HepG2 (cell line): ENCODE results near the gene EPB41L5. TPM values are rescaled to one million over a fixed set of nuclear protein-coding genes. Genes with fewer than 3 reads are reported as not detected.

Source experiments
- ARID2 ChIP-seq: sonication (generic); formaldehyde crosslinking; IDR thresholded peaks from 2 replicates; pipeline ENCODE4 v1.8.1; 2022; ENCODE audit warnings: mild to moderate bottlenecking, missing genetic modification reagents, borderline replicate concordance
- E2F5 ChIP-seq: sonication (generic); formaldehyde crosslinking; conservative IDR thresholded peaks from 2 replicates; pipeline ENCODE4 v1.4.0; 2020; ENCODE audit warnings: missing genetic modification reagents
- MAF1 ChIP-seq: sonication (generic); formaldehyde crosslinking; IDR thresholded peaks from 2 replicates; pipeline ENCODE4 v1.5.0; 2020; ENCODE audit warnings: missing genetic modification reagents, borderline replicate concordance
- MED8 ChIP-seq: sonication (generic); formaldehyde crosslinking; IDR thresholded peaks from 2 replicates; pipeline ENCODE4 v1.8.1; 2023; ENCODE audit warnings: mild to moderate bottlenecking, missing genetic modification reagents; ENCODE audit not compliant: insufficient replicate concordance
- MLLT10 ChIP-seq: sonication (generic); formaldehyde crosslinking; IDR thresholded peaks from 2 replicates; pipeline ENCODE4 v1.4.0; 2020; ENCODE audit warnings: missing genetic modification reagents
- PHF5A ChIP-seq: IDR thresholded peaks from one replicate; pipeline ENCODE4 v1.6.1; 2018; ENCODE audit warnings: low read depth, missing genetic modification reagents; ENCODE audit not compliant: unreplicated experiment
- RBM39 ChIP-seq: fragments of 200-400 bp; formaldehyde crosslinking; IDR thresholded peaks from one replicate; pipeline ENCODE4 v1.6.1; 2018; ENCODE audit warnings: antibody characterized with exemption, mild to moderate bottlenecking, low read depth, low read length; ENCODE audit not compliant: poor library complexity, severe bottlenecking
- STAT5B ChIP-seq: sonication (generic); formaldehyde crosslinking; IDR thresholded peaks from 2 replicates; pipeline ENCODE4 v1.4.0; 2020; ENCODE audit warnings: missing genetic modification reagents
- TBX2 ChIP-seq: sonication (generic); formaldehyde crosslinking; IDR thresholded peaks from 2 replicates; pipeline ENCODE4 v1.5.0; 2020; ENCODE audit warnings: missing genetic modification reagents, mild to moderate bottlenecking, borderline replicate concordance
- ZFX ChIP-seq: sonication (generic); formaldehyde crosslinking; IDR thresholded peaks from 2 replicates; pipeline ENCODE4 v1.4.0; 2020; ENCODE audit warnings: mild to moderate bottlenecking, low read depth, missing genetic modification reagents, moderate library complexity
- ZNF333 ChIP-seq: sonication (generic); formaldehyde crosslinking; IDR thresholded peaks from 2 replicates; pipeline ENCODE4 v1.4.0; 2020; ENCODE audit warnings: mild to moderate bottlenecking, missing genetic modification reagents, borderline replicate concordance
- ZNF354B ChIP-seq: sonication (generic); formaldehyde crosslinking; IDR thresholded peaks from 2 replicates; pipeline ENCODE4 v1.8.0; 2022; ENCODE audit warnings: mild to moderate bottlenecking, missing genetic modification reagents
- ZNF44 ChIP-seq: sonication (generic); formaldehyde crosslinking; IDR thresholded peaks from 2 replicates; pipeline ENCODE4 v1.5.1; 2020; ENCODE audit warnings: mild to moderate bottlenecking, missing genetic modification reagents
- ZNF441 ChIP-seq: sonication (generic); formaldehyde crosslinking; IDR thresholded peaks from 2 replicates; pipeline ENCODE4 v1.7.0; 2021; ENCODE audit warnings: missing genetic modification reagents, borderline replicate concordance
- ZNF510 ChIP-seq: sonication (generic); formaldehyde crosslinking; IDR thresholded peaks from 2 replicates; pipeline ENCODE4 v1.4.0; 2020; ENCODE audit warnings: low read depth, mild to moderate bottlenecking, missing genetic modification reagents
- ZNF572 ChIP-seq: sonication (generic); formaldehyde crosslinking; IDR thresholded peaks from 2 replicates; pipeline ENCODE4 v1.5.1; 2020; ENCODE audit warnings: mild to moderate bottlenecking, missing genetic modification reagents
- ZNF580 ChIP-seq: IDR thresholded peaks from 2 replicates; pipeline ENCODE4 v1.6.1; 2016; ENCODE audit warnings: low read depth, borderline replicate concordance
- ZNF614 ChIP-seq: IDR thresholded peaks from 2 replicates; pipeline ENCODE4 v1.6.1; 2018; ENCODE audit warnings: missing biosample characterization, missing genetic modification reagents, inconsistent platforms, borderline replicate concordance
- ZNF839 ChIP-seq: sonication (generic); formaldehyde crosslinking; IDR thresholded peaks from 2 replicates; pipeline ENCODE4 v1.4.0; 2020; ENCODE audit warnings: missing genetic modification reagents, mild to moderate bottlenecking, borderline replicate concordance
- polyA plus RNA-seq, 8 experiments: library from polyadenylated mRNA; depleted of rRNA in 3 of 8; stranded (reverse) in 7 of 8; unstranded in 1 of 8; fragments of >200 nt; fragmentation: Illumina TruSeq in 4 of 8; extraction: Trizol in 4 of 8; gene quantifications; 2 replicates each; pipeline versions ENCODE4 v1.2.1 to v1.2.3, GENCODE V29; 2011 to 2016; ENCODE audit warnings: low read depth in 4 of 8, missing spikeins in 1 of 8, mixed read lengths in 1 of 8; ENCODE audit not compliant: insufficient read depth in 1 of 8
- total RNA-seq, 5 experiments: library from RNA; depleted of rRNA; stranded (reverse); fragments of >200 nt; fragmentation: Illumina TruSeq; extraction: Trizol; gene quantifications; 2 replicates each; pipeline ENCODE4 v1.2.3, GENCODE V29; 2016; ENCODE audit warnings: low read depth in 1 of 5
- TF ChIP-seq, protein P1 (sequence below): sonication (generic); formaldehyde crosslinking; conservative IDR thresholded peaks from 2 replicates; pipeline ENCODE4 v1.5.0; 2020; ENCODE audit warnings: missing genetic modification reagents
- TF ChIP-seq, protein P2 (sequence below): sonication (generic); formaldehyde crosslinking; IDR thresholded peaks from 2 replicates; pipeline ENCODE4 v1.4.0; 2020; ENCODE audit warnings: missing genetic modification reagents
- TF ChIP-seq, protein P3 (sequence below): IDR thresholded peaks from 2 replicates; pipeline ENCODE4 v1.6.1; 2012; ENCODE audit warnings: low read length, improper control_type of control experiment

EPB41L5 gene
- total and polyA plus RNA-seq, 2 of the 13 experiments (the other 11 are each of a cell fraction or from before 2014, with no cell fraction given), result 40.5 to 47.5 TPM

DNA sequence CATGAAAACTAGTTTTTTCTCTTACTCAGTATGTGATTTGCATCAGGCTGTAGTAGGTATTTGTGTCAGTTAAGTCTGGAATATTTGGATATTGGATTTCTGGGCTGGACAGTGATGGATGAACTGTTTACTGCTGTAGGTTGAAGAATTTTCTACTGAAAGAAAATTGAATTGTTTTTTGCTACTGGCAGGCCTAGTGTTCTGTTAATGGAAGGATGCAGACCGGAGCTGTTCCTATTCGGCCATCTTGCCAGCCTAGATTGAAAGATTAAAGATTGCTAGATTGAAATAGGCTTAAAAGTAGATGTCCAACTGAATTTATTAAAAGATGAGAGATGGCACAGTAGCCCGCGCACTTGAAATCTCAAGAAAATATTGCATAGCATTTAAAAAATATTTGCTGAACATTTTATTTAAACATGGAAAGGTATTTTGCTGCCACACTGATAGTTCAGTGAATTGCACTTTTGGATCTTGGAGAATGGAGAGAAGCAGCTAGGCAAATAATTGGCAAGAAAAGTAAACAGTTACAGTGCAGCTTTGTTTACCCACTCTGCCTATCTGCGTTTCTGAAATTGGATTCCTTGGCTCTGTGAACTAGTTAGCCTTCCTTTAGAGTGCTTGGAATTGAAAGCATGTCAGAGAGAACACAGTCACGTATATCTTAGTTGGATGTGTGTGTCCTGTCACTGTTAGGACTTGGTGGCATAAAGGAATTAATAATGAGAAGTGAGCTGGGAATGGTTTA lies 54.1 kb downstream of the EPB41L5 start (continued):
- peak; percentile 80; the same call in 1 of the 2 replicates for TF ChIP-seq ZNF580 (CRISPR knock-in tag)
- TF ChIP-seq E2F5 (CRISPR knock-in tag), result no peak
- no peak for TF ChIP-seq MAF1
- TF ChIP-seq STAT5B (CRISPR knock-in tag), result no peak
- no peak for TF ChIP-seq ZNF839 (CRISPR knock-in tag)
- peak; percentile 22; the same call in 1 of the 2 replicates for TF ChIP-seq ZNF354B (CRISPR knock-in tag)
- TF ChIP-seq MED8 (CRISPR knock-in tag), result peak; percentile 41
- TF ChIP-seq PHF5A (CRISPR knock-in tag), result peak; percentile 77
- TF ChIP-seq ZNF333, result no peak
- TF ChIP-seq ZFX (CRISPR knock-in tag), result 0 out of 2 replicates have a peak, but pooled peaks have one; percentile 27
- no peak for TF ChIP-seq ZNF44 (CRISPR knock-in tag)
- TF ChIP-seq ZNF614 (CRISPR knock-in tag), result peak; percentile 97
- no peak for TF ChIP-seq MLLT10
- no peak for TF ChIP-seq ZNF510 (CRISPR knock-in tag)
- TF ChIP-seq, protein P1, sequence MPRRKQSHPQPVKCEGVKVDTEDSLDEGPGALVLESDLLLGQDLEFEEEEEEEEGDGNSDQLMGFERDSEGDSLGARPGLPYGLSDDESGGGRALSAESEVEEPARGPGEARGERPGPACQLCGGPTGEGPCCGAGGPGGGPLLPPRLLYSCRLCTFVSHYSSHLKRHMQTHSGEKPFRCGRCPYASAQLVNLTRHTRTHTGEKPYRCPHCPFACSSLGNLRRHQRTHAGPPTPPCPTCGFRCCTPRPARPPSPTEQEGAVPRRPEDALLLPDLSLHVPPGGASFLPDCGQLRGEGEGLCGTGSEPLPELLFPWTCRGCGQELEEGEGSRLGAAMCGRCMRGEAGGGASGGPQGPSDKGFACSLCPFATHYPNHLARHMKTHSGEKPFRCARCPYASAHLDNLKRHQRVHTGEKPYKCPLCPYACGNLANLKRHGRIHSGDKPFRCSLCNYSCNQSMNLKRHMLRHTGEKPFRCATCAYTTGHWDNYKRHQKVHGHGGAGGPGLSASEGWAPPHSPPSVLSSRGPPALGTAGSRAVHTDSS (CRISPR knock-in tag), result no peak
- TF ChIP-seq RBM39, result no peak
- peak; percentile 86 for TF ChIP-seq TBX2 (CRISPR knock-in tag)
- TF ChIP-seq, protein P2, sequence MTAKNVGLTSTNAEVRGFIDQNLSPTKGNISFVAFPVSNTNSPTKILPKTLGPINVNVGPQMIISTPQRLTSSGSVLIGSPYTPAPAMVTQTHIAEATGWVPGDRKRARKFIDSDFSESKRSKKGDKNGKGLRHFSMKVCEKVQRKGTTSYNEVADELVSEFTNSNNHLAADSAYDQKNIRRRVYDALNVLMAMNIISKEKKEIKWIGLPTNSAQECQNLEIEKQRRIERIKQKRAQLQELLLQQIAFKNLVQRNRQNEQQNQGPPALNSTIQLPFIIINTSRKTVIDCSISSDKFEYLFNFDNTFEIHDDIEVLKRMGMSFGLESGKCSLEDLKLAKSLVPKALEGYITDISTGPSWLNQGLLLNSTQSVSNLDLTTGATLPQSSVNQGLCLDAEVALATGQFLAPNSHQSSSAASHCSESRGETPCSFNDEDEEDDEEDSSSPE (CRISPR knock-in tag), result peak; percentile 79; the same call in 1 of the 2 replicates
- no peak for TF ChIP-seq ZNF572 (CRISPR knock-in tag)
- TF ChIP-seq, protein P3, sequence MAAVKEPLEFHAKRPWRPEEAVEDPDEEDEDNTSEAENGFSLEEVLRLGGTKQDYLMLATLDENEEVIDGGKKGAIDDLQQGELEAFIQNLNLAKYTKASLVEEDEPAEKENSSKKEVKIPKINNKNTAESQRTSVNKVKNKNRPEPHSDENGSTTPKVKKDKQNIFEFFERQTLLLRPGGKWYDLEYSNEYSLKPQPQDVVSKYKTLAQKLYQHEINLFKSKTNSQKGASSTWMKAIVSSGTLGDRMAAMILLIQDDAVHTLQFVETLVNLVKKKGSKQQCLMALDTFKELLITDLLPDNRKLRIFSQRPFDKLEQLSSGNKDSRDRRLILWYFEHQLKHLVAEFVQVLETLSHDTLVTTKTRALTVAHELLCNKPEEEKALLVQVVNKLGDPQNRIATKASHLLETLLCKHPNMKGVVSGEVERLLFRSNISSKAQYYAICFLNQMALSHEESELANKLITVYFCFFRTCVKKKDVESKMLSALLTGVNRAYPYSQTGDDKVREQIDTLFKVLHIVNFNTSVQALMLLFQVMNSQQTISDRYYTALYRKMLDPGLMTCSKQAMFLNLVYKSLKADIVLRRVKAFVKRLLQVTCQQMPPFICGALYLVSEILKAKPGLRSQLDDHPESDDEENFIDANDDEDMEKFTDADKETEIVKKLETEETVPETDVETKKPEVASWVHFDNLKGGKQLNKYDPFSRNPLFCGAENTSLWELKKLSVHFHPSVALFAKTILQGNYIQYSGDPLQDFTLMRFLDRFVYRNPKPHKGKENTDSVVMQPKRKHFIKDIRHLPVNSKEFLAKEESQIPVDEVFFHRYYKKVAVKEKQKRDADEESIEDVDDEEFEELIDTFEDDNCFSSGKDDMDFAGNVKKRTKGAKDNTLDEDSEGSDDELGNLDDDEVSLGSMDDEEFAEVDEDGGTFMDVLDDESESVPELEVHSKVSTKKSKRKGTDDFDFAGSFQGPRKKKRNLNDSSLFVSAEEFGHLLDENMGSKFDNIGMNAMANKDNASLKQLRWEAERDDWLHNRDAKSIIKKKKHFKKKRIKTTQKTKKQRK, result no peak
- peak; percentile 17; the same call in 1 of the 2 replicates for TF ChIP-seq ARID2
- peak; percentile 37; the same call in 1 of the 2 replicates for TF ChIP-seq ZNF441 (CRISPR knock-in tag)
